Left lobe of liver (tissue), 2 donors: ENCODE results near the gene ALDH1L1. TPM values are rescaled to one million over a fixed set of nuclear protein-coding genes. Genes with fewer than 3 reads are reported as not detected.
A peak's percentile ranks its signal among the peaks of the same experiment; 100 is the strongest.

ENCODE experiments used
- ATAC-seq: fragments of 200-7000 bp; cut with Tn5 transposase; one replicate; pipeline ENCODE4 v1.9.1; 2020; ENCODE audit warnings: mild to moderate bottlenecking, moderate library complexity
- DNase-seq: peaks from one replicate; pipeline ENCODE4 v3.0.0-alpha.2; 2020; ENCODE audit warnings: low spot score
- total RNA-seq: library from RNA; stranded (reverse); gene quantifications from one replicate; pipeline ENCODE4 v1.2.1, GENCODE V29; 2021
- donor health status: DM: no; HTN: no; CAD: no; lungs with moderate emphysema.
- donor health status: DM: no; HTN: yes; CAD: no.

ALDH1L1 gene
- total RNA-seq, 1 donor from 2014 or later, result 492 TPM

DNA sequence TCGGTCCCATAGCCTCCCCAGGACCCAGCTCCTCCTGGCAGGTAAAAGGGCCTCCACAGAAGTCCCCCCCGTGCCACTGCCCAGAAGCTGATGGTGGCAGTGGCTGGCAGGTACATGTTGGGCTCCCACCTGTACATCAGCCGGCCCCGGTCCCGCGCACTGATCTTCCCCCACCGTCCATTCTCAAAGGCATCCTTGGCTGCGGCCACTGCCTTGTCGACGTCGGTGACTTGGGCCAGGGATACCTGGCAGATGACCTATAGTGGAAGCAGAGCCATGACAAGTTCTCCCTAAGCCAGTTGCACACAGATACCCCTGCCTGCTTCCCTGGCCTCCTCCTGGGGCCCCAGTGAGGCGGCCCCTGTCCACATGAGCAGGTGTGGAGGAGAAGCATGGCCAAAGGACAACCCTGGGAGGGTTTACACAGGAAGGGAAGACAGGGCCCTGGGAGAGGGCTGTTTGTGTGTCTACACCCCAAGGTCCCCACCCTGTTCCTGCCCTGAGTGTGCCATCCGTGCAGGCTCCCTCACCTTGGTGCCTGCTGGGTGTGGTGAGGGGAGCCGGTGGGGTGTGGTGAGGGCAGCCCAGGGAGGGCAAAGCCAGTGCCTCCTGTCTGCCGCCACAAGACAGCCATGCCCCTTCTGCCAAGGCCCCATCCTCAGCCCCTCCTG is 44.8 kb downstream of the ALDH1L1 start:
- DNase-seq (peak; percentile 46), ATAC-seq (peak; percentile 4)

- DNase-seq (peak; percentile 40), ATAC-seq (no peak)
These were observed 45.3 kb downstream of the ALDH1L1 start for GRCh38 chr3:126135071-126135405.

DNA sequence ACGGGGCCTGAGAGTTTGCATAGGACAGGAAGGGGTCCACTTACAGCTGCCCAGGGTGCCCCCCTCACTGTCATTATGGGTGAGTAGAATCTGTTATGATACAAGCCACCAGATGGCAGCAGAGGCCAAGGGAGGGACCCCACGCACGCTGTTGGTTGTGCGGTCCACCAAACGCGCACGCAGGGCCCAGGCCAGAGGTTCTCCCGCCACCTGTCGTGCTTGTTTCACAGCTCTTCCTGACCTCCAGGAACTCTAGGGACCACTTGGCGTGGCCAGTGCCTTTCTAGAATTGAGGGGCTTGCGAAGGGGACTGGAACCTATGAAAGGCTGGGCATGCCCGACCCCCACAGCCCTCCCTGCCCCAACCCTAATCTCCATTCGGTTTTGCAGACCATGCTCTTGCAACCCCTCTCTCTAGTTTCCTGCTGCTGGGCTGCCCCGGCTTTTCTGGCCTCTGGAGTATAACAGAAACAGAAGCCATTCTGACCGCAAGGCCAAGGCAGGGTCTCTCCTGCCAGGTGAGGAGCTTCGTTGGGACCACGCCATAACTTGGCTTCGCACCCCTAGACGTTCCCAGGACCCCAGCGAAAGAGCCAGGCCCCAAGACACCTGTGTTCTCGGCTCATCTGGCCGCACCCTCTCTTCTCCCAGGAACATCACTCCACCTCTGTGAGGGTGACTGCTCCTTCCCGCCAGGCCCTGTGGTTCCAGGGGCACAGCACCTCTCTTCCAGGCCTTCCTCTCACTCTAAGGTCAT is 46.0 kb downstream of the ALDH1L1 start:
- ATAC-seq (peak; percentile 48), DNase-seq (peak; percentile 58)

- DNase-seq (peak; percentile 46), ATAC-seq (no peak)
These were observed 46.8 kb downstream of the ALDH1L1 start for GRCh38 chr3:126133606-126134005.

GRCh38 chr3:126132751-126133511 is 47.5 kb downstream of the ALDH1L1 start:
- ATAC-seq (no peak), DNase-seq (peak; percentile 39)

DNA sequence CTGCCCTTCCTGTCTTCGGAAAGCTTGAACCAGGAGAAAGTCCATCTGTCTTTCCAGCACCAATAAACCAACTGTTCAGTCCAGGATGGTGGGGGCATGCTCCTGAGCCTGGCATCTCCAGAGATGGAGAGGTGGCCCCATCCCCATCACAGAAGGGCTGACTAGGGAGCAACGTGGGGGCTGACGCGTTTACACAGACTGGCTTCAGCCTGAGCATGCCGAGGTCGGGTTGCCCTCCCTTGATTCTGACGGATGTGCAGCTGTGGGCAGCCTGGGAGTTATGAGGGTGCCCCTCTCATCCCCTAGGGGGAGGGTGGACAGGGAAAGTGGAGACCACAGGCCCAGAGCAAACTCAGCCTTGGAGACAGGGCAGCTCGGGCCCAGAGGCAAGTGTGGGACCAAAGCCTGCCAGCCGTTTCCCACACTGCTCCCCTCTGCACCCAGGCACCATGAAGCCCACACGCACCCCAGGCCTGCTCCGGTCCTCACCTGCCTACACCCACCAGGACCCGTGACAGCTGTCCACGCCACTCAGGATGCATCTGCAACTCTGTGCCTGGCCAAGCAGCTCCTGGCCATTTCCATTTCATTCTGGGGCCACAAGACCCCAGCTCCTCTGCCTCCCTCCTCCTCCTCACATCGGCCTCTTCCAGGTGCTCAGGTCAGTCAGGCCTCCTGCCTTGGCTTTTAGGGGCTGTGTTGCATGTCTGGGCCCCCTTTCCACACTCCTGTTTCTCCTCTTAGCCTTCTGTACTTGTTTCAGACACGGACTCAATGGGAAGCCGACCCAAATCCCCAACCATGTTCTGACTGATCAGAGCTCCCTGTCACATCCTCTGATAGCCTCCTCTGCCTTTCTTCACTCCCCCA is 48.3 kb downstream of the ALDH1L1 start:
- DNase-seq, result peak; percentile 44
- no peak for ATAC-seq

DNA sequence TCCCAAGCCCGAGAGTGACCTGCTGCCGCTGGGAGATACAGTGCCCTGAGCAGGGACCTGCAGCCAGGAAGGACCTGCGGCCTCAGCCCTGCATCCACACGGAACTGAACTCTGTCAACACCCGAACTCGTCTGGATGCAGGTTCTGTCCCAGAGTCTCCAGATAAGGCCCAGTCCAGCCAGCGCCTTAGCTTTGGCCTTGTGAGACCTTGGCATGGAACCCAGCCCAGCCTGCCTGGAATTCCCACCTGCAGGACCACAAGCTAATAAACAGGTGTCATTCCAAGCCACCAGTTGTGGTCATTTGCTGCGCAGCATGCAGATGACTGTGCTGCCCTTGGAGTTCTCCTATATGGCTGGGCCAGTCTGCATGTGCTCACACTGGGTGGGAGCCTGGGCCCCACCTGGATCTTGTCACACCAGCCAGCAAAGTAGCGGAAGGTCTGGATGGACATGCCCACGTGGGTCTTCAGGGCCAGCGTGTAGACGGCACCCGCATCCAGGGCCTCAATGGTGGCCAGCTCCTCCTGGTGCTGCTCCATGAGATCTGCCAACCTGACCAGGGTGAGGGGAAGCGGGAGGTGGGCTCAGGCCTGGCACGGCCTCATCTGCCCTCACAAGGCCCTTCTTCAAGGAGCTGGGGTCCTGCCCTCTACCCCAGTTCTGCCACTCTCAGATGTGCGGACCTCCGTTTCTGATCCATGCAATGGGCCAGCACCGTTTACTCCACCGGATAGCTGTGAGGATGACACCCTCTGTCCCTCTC is 49.2 kb downstream of the ALDH1L1 start:
- ATAC-seq (no peak), DNase-seq (peak; percentile 45)

DNA sequence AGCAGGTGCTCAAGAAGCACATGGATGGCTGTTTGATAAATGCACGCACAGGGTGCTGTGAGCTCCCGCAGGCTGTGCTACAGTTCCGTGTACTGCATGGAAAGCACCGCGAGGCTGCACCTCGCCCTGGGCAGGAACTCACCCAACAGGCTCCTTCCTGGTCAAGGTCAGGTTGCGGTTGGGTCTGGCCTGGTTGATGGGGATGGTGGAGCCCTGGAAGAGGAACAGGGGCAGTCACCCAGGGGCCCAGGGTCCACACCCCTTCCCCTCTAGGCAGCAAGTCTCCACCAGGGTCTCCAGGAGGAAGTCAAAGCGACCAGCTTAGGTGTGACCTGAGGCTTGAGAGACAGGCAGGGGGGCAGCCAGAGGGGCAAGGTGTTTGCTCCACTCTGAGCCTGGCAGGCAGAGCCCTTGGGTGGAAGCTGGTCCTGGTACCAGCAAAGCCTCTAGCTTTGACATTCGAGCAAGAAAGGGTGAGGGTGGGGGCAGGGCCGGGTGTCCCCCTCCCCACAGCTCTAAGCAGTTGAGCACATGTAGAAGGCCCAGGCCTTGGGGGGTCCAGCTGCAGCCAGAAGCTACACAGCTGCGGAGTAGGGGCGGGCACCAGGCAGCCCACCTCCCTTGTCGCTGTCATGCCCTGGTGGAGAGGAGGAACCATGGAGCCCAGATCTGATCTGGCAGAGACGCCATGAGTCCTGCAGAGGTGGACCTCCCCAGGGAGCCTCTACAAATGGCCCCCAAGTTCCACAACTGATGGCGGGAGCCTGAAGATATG is 50.1 kb downstream of the ALDH1L1 start:
- DNase-seq, result peak; percentile 39
- ATAC-seq, result no peak

- DNase-seq, result peak; percentile 56
- ATAC-seq, result peak; percentile 4
These were observed 50.9 kb downstream of the ALDH1L1 start for GRCh38 chr3:126129398-126129891.

DNA sequence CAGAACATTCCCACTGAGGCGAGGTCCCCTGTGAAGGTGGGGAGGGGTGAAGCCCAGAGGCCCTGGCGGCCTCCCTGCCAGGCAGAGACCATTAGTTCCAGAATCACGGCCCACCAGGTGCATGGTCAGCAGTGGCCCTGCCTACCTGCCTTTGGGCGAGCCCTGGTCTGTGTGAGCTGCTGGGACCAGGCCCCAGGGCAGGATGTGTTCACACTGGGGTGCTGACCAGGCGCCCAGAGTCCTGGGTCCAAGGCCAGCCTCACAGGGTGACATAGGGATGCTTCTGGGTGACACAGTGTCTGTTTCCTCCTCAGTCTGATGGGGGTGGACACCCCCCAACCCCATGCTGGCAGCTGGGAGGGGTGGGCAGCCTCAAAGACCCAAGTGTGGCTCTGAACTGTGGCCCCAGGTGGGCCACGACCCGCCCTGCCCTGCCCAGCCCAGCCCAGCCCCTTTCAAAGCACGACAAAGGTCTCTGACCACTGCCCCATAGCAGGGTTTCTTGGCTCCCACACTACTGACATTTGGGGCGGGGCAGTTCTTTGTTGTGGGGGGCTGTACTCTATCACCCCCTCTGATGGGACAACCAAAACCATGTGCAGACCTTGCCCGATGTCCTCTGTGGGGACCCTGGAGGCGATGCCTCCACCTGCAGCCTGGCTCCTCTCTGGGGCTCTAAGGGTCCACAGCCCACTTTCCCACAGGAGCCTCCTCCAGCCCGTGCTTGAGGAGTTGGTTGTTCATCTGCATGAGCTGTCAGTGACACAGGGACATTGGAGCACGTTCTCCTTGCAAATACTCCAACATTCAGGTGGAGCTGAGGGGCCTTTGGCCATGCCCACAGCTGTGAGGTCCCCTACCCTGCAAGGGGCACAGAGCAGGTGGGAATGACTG is 51.6 kb downstream of the ALDH1L1 start:
- no peak for ATAC-seq
- peak; percentile 42 for DNase-seq

GRCh38 chr3:126127904-126128303 is 52.5 kb downstream of the ALDH1L1 start:
- ATAC-seq (no peak), DNase-seq (peak; percentile 44)

DNA sequence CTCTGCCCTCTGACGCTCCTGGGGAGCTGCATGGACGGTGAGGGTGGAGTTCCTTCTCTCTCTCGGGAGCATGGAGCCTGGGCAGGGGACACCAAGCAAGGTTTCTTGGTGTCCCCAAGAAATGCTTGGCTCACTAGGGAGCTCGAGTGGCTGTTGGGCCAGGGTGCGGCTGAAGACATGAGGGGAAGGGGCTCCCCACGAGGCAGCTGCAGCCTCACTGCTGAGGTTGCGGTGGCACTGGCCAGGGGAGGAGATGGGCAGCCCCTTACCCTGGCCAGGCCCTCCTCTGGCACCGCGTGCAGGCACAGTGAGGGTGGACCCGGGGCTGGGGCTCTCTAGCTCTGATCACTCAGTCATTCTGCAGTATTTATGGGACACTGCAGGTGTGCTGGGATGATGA is 52.9 kb downstream of the ALDH1L1 start:
- DNase-seq (peak; percentile 42), ATAC-seq (no peak)

GRCh38 chr3:126126811-126127431 is 53.5 kb downstream of the ALDH1L1 start:
- DNase-seq, result peak; percentile 47
- no peak for ATAC-seq

- ATAC-seq, result peak; percentile 1
- DNase-seq, result peak; percentile 37
These were observed 54.1 kb downstream of the ALDH1L1 start for GRCh38 chr3:126126286-126126685.

GRCh38 chr3:126125781-126126251 is 54.6 kb downstream of the ALDH1L1 start:
- no peak for ATAC-seq
- peak; percentile 42 for DNase-seq

DNA sequence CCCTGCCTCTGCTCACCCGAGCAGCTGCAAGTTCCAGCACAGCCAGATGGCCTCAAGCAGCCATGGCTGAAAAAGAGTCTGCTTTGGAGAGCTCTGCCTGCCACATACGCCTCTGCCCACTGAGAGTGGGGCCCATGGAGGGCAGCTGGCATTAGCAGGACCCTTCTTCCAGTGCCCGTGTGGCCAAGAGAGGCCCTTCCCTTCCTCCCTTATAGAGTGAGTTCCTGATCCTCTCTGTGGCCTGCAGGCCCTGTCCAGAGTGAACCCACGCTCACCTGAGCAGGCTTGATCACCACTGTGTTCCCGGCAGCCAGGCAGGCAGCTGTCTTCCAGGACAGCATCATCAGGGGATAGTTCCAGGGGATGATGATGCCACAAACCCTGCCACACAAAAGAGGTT is 55.0 kb downstream of the ALDH1L1 start:
- ATAC-seq (no peak), DNase-seq (peak; percentile 39)

- no peak for DNase-seq
- ATAC-seq, result no peak
These were observed 55.5 kb downstream of the ALDH1L1 start for GRCh38 chr3:126124896-126125295.
